VCaP (cell line): Measurements from ENCODE around the gene HHAT.

Experiments
- H3K27ac ChIP-seq: fragments of 450-650 bp; 2 replicates; pipeline ENCODE4 v1.5.1; 2017
- CTCF ChIP-seq: fragments of 450-650 bp; conservative IDR thresholded peaks from 2 replicates; pipeline ENCODE4 v1.5.1; 2017; ENCODE audit warnings: mild to moderate bottlenecking, moderate library complexity

Gene HHAT

GRCh38 chr1:210407207-210407886 is 78.6 kb downstream of the HHAT start:
- H3K27ac ChIP-seq: no peak overlapping the region; the same call in 1 of the 2 replicates
- peak; percentile 98 for TF ChIP-seq CTCF

GRCh38 chr1:210407887-210408252 is 79.2 kb downstream of the HHAT start:
- H3K27ac ChIP-seq: no peak overlapping the region; the same call in 1 of the 2 replicates
- no peak for TF ChIP-seq CTCF

- no peak for TF ChIP-seq CTCF
- H3K27ac ChIP-seq: no peak overlapping the region
Observed at GRCh38 chr1:210412240-210412639, 83.5 kb downstream of the HHAT start.

- H3K27ac ChIP-seq: no peak overlapping the region
- TF ChIP-seq CTCF: no peak
Observed at GRCh38 chr1:210413951-210414350, 85.2 kb downstream of the HHAT start.

GRCh38 chr1:210415846-210416448 is 87.2 kb downstream of the HHAT start:
- no peak overlapping the region for H3K27ac ChIP-seq
- no peak for TF ChIP-seq CTCF

GRCh38 chr1:210416681-210417080 is 88.0 kb downstream of the HHAT start:
- TF ChIP-seq CTCF: no peak

GRCh38 chr1:210417881-210418280 is 89.2 kb downstream of the HHAT start:
- peak overlapping the region; percentile 84 for H3K27ac ChIP-seq
- no peak for TF ChIP-seq CTCF

More at GRCh38 chr1:210416681-210417080, 88.0 kb downstream of the HHAT start:
- no peak overlapping the region for H3K27ac ChIP-seq
